ENCODE results near the gene CYP4X1.
"Not testable (repeated sequence)": the region's sequence is repeated elsewhere in the genome, so short reads cannot be mapped to it uniquely, and the experiment has no call there.

Gene CYP4X1

DNA sequence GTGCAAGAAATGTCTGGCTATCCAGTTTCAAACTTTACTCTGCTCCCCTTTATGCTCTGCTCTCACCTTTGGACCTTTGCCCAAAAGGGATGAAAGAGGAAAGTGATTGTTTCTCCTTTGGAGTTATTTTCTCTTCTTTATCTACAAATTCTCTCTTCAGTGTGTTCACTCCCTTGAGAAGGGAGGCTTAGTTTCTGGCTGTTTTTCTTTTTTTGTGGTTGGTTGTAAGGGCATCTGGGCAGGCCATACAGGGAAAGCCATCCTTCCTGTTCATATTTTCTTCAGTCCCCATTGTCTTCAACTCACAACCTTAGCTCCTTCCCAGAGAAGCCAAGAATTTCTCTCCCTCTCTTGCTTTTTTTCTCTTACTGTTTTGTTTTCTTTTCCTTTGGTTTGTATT lies 46.0 kb downstream of the CYP4X1 start:
- not testable (repeated sequence) for DNase-seq

DNA sequence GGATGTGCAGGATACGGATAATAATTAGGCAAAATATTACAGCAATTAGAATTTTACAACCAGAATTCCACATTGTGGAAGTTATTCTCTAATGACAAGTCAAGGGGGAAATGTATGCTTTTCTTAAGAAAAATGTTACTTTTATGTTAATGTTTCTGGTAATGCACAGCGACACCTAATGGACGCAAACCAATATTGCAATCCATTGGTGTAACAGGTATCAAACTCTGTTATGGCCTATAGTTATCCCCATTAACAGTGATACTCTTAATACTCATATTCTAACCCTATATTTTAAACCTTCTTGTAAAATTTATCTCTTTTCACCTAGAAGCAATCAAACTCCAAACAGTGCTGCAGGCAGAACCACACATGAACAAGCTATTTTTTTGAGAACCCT lies 65.9 kb downstream of the CYP4X1 start:
- peak; percentile 9 for DNase-seq

DNA sequence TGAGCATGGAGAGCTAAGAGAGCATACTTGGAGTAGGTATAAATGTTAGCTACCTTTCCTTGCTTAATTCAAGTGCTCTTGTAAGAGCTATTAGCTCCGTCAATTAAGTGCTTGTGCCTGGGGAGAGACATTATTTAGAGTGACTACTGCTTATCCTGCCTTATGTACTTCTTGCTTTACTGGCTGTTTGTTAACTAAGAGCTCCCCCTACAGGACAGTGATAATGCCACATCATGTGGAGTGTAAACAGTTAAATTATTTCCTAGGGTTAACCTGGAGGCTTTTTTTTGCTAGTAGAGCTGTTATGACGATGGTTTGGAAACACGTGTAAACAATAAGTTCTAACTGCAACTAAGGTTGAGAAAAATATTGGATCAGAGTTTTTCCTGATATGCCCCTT lies 68.0 kb downstream of the CYP4X1 start:
- DNase-seq: not testable (repeated sequence)
